ENCODE data around the gene DOCK4.

DOCK4 gene

DNA sequence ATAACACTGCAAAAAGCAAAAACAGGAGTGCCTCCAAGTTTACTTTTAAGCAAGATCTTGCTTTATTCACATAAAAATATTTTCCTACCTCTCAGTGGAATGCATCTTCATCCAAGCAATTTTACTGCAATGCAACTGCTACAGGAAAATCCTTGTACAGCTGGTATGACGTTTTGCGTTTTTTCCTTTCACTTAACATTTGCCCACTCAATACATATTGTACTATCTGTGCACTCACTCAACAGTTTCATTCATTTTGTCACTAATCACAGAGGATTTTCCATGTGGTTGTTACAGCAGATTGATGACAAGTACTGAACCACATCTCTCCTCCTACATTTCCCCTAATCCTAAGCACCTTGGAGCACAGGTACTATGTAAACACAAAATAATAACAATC, 421.9 kb downstream of the DOCK4 start:
- H3K9me3 ChIP-seq (ENCODE audit: control insufficient read depth, insufficient read depth, low read length), result no peaks in the 10 kb centered on the region
- H3K36me3 ChIP-seq (ENCODE audit: control insufficient read depth, insufficient read depth, low read length), result no peaks in the 10 kb centered on the region
- H3K4me1 ChIP-seq (ENCODE audit: control insufficient read depth, insufficient read depth, low read length), result no peaks in the 10 kb centered on the region
- WGBS (ENCODE audit: insufficient coverage, insufficient read length), result no CpG with 5 or more reads among the region's 2 CpGs
- H3K27me3 ChIP-seq (ENCODE audit: control insufficient read depth, insufficient read depth, low read length), result no peaks in the 10 kb centered on the region
- no peak for DNase-seq (ENCODE audit: low read depth, low spot score)
- H3K4me3 ChIP-seq (ENCODE audit: low read length), result no peak overlapping the region
- no peak overlapping the region for H3K27ac ChIP-seq (ENCODE audit: low read length)

DNA sequence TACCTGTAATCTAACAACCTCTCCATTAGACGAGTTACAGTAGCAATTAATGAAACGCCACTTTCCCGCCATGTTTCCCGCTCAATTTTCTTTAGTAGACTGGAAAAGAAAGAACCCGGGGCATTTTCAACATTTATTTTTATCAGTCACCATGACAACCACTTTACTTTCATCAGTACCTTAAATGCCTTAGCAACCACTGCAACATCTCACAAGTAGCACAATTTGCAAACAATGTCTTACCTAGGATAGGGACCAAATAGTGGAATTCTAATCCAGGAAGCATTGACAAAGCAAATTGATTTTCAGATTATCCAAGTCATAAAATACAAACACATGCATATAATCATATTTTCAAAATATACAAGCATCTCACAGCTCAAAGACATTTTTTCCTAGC, 422.3 kb downstream of the DOCK4 start:
- Histone ChIP-seq H3K4me1 (ENCODE audit: control insufficient read depth, insufficient read depth, low read length) (no peaks in the 10 kb centered on the region), H3K27ac (ENCODE audit: low read length) (no peak overlapping the region), H3K27me3 (ENCODE audit: control insufficient read depth, insufficient read depth, low read length) (no peaks in the 10 kb centered on the region), H3K9me3 (ENCODE audit: control insufficient read depth, insufficient read depth, low read length) (no peaks in the 10 kb centered on the region), H3K4me3 (ENCODE audit: low read length) (no peak overlapping the region), H3K36me3 (ENCODE audit: control insufficient read depth, insufficient read depth, low read length) (no peaks in the 10 kb centered on the region)
- DNase-seq (ENCODE audit: low read depth, low spot score), result no peak
- WGBS (ENCODE audit: insufficient coverage, insufficient read length), result no CpG with 5 or more reads among the region's 5 CpGs

DNA sequence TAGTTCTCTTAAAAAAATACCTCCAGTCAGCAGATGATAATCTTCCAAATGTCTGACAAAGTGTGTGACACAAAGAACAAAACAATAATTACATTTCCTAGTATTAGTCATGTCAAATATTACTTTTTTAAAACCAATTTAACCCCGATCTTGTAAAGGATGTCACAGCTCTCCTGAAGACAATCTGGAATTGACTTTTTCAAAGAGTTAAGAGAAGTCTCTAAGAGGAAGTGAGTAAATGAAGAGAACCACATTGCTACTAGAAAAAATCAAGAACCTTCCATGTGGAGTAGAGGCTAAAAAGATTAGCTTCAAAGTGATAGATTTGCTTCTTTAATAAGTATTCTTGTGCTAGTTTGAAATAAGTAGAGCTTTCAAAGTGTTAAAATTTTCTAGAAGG, 425.7 kb downstream of the DOCK4 start:
- no peaks in the 10 kb centered on the region for H3K4me1 ChIP-seq (ENCODE audit: control insufficient read depth, insufficient read depth, low read length)
- WGBS (ENCODE audit: insufficient coverage, insufficient read length), result no CpG with 5 or more reads among the region's 1 CpG
- H3K4me3 ChIP-seq (ENCODE audit: low read length), result no peak overlapping the region
- no peaks in the 10 kb centered on the region for H3K27me3 ChIP-seq (ENCODE audit: control insufficient read depth, insufficient read depth, low read length)
- H3K36me3 ChIP-seq (ENCODE audit: control insufficient read depth, insufficient read depth, low read length), result no peaks in the 10 kb centered on the region
- H3K9me3 ChIP-seq (ENCODE audit: control insufficient read depth, insufficient read depth, low read length), result no peaks in the 10 kb centered on the region
- H3K27ac ChIP-seq (ENCODE audit: low read length), result no peak overlapping the region
- DNase-seq (ENCODE audit: low read depth, low spot score), result no peak

DNA sequence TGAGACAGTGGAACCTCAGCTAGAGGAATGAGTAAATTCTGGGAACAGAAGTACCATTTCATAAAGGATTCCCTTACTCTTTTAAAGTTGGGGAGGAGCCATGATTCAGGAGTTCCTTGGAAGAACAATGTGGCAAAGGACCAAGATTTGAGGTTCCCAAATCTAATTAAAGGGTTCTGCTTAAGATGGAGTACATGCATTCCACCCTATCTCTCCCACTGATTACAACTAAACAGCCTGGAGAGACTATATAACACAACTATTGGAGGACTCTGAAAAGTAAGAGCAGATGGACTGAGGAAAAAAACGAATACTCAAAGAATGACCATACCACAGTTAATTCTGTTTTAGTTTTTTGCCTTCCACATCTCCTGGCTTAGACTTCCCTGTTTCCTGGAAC, 431.0 kb downstream of the DOCK4 start:
- no peak for DNase-seq (ENCODE audit: low read depth, low spot score)
- Histone ChIP-seq H3K36me3 (ENCODE audit: control insufficient read depth, insufficient read depth, low read length) (no peaks in the 10 kb centered on the region), H3K27ac (ENCODE audit: low read length) (no peak overlapping the region), H3K27me3 (ENCODE audit: control insufficient read depth, insufficient read depth, low read length) (no peaks in the 10 kb centered on the region), H3K9me3 (ENCODE audit: control insufficient read depth, insufficient read depth, low read length) (no peaks in the 10 kb centered on the region), H3K4me3 (ENCODE audit: low read length) (no peak overlapping the region), H3K4me1 (ENCODE audit: control insufficient read depth, insufficient read depth, low read length) (no peaks in the 10 kb centered on the region)
- WGBS (ENCODE audit: insufficient coverage, insufficient read length), result no CpG with 5 or more reads among the region's 1 CpG

DNA sequence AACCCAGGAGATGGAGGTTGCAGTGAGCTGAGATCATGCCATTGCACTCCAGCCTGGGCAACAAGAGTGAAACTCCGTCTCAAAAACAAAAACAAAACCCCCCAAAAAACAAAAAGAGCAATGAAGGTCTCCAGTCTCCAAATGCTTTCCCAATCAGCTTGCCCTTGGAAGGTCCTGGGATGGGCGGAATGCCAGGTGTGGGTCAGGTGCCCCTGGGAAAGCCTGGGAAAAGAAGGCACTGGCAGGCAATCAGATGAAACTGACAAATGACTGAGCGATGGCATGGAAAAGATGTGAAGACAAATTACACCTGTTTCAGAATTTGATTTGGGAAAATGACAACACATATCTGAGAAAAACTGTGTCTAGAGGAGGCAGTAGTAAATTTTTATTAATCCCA, 433.5 kb downstream of the DOCK4 start:
- DNase-seq (ENCODE audit: low read depth, low spot score), result no peak
- H3K27ac ChIP-seq (ENCODE audit: low read length), result no peak overlapping the region
- WGBS (ENCODE audit: insufficient coverage, insufficient read length), result no CpG with 5 or more reads among the region's 3 CpGs
- H3K36me3 ChIP-seq (ENCODE audit: control insufficient read depth, insufficient read depth, low read length), result no peaks in the 10 kb centered on the region
- H3K4me1 ChIP-seq (ENCODE audit: control insufficient read depth, insufficient read depth, low read length), result no peaks in the 10 kb centered on the region
- no peaks in the 10 kb centered on the region for H3K9me3 ChIP-seq (ENCODE audit: control insufficient read depth, insufficient read depth, low read length)
- no peaks in the 10 kb centered on the region for H3K27me3 ChIP-seq (ENCODE audit: control insufficient read depth, insufficient read depth, low read length)
- no peak overlapping the region for H3K4me3 ChIP-seq (ENCODE audit: low read length)

DNA sequence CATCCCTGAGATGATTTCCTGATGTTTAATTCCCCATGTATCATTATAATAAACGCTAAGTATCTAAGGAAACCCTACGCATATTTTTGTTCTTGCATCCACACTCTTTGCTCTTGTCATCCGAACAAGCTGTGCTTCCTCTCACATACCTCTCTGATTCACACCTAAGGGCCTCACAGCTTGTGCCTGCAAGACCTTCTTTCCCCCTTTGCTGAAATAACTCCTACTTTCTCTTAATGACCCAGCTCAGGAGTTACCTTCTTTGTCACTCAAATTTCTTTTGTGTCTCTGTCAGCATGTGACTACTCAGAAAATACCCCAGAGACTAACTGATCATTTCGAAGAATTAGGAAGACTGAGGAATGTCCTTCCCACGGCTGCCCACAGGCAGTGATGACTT, 434.6 kb downstream of the DOCK4 start:
- H3K27ac ChIP-seq (ENCODE audit: low read length), result no peak overlapping the region
- H3K27me3 ChIP-seq (ENCODE audit: control insufficient read depth, insufficient read depth, low read length), result no peaks in the 10 kb centered on the region
- H3K4me3 ChIP-seq (ENCODE audit: low read length), result no peak overlapping the region
- H3K4me1 ChIP-seq (ENCODE audit: control insufficient read depth, insufficient read depth, low read length), result no peaks in the 10 kb centered on the region
- H3K36me3 ChIP-seq (ENCODE audit: control insufficient read depth, insufficient read depth, low read length), result no peaks in the 10 kb centered on the region
- DNase-seq (ENCODE audit: low read depth, low spot score), result no peak
- H3K9me3 ChIP-seq (ENCODE audit: control insufficient read depth, insufficient read depth, low read length), result no peaks in the 10 kb centered on the region
- WGBS (ENCODE audit: insufficient coverage, insufficient read length), result no CpG with 5 or more reads among the region's 5 CpGs

DNA sequence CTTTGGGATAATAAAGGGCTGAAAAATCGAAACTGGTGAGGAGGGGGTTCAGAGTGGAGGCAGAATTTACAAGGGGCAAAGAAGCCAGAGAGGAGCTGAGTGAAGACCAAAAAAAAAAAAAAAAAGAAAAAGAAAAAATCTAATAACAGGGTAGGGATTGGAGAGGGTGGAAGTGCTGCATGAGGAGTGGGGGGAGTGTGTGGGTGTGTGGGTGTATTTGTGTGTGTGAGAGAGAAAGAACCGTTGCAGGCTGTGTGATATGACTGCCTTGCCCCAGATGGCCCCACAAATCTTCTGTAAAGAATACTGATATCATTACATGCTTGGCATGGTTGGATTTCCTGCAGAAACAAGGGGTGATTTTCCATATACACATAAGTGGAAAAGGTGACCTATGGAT, 436.1 kb downstream of the DOCK4 start:
- Histone ChIP-seq H3K4me1 (ENCODE audit: control insufficient read depth, insufficient read depth, low read length) (no peaks in the 10 kb centered on the region), H3K36me3 (ENCODE audit: control insufficient read depth, insufficient read depth, low read length) (no peaks in the 10 kb centered on the region), H3K4me3 (ENCODE audit: low read length) (no peak overlapping the region), H3K27me3 (ENCODE audit: control insufficient read depth, insufficient read depth, low read length) (no peaks in the 10 kb centered on the region), H3K9me3 (ENCODE audit: control insufficient read depth, insufficient read depth, low read length) (no peaks in the 10 kb centered on the region), H3K27ac (ENCODE audit: low read length) (no peak overlapping the region)
- no CpG with 5 or more reads among the region's 2 CpGs for WGBS (ENCODE audit: insufficient coverage, insufficient read length)
- no peak for DNase-seq (ENCODE audit: low read depth, low spot score)

DNA sequence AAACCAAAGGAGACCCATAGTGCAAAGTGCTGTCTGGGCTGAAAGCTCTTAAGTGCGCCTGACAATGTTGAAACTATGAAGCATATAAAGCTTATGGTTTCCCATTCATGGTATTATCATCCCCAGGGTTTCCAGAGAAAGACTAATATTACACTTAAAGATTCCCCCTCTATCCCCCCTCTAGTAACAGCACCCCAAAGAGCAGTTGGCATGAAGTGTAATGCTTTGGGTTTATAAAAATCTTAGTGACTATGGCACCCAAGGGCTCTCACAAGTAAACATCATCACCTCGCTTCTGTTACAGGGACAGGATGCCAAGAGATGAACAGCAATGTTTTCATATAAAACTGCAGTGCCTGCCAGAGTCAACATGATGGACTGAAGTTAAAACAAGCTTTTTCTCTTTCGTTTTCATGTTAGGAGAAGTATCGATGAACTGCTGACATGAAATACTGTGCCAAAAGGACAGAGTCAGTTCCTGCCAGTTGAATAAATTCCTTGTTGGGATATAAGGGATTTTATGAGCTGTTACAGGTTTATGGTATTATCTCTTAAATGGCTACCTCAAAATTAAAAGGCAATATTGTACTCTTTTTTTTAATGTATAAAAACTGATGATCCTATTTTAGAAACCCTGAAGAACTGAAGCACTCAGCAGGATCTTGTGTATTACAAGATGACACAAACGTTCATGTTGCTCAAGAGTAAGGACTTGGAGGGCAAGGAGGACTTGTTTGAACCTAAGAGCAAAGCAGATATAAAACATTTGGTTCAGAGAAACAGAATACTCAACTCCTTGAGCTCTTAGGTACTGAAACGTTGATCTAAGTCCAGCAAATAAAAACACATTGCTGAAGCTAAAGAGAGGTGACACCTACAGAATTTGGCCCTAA, 440.2 kb downstream of the DOCK4 start:
- Histone ChIP-seq H3K4me1 (ENCODE audit: control insufficient read depth, insufficient read depth, low read length) (no peaks in the 10 kb centered on the region), H3K36me3 (ENCODE audit: control insufficient read depth, insufficient read depth, low read length) (no peaks in the 10 kb centered on the region), H3K4me3 (ENCODE audit: low read length) (no peak overlapping the region), H3K27ac (ENCODE audit: low read length) (no peak overlapping the region), H3K27me3 (ENCODE audit: control insufficient read depth, insufficient read depth, low read length) (no peaks in the 10 kb centered on the region), H3K9me3 (ENCODE audit: control insufficient read depth, insufficient read depth, low read length) (no peaks in the 10 kb centered on the region)
- DNase-seq (ENCODE audit: low read depth, low spot score), result no peak
- no CpG with 5 or more reads among the region's 6 CpGs for WGBS (ENCODE audit: insufficient coverage, insufficient read length)

DNA sequence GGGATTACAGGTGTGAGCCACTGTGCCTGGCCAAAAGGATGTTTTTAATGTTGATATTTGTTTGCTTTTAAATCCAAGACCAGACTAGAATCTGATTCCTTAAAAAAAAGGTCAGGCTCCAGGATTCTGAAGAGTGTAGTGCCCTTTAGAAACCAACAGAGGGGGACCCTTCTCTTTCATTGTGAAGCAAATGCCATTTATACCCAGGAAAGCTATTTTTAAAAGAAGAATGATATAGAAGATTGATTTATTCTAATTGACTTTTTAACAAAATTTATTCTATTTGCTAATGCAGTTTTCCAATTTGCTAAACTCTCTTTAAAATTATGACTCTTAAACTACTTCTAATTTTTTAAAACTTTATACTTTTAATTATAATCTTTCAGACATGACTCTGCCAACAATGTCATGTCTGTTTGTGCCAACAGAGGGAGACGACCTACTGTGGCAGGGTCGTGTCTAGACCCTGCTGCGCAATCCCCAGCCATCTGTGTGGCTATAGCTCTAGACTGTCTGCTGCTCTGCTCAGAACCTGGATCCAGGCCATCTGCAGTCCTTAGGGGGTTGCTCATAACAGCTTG, 442.9 kb downstream of the DOCK4 start:
- H3K27ac ChIP-seq (ENCODE audit: low read length), result no peak overlapping the region
- no peaks in the 10 kb centered on the region for H3K27me3 ChIP-seq (ENCODE audit: control insufficient read depth, insufficient read depth, low read length)
- no peaks in the 10 kb centered on the region; the same call in 1 of the 2 replicates for H3K36me3 ChIP-seq (ENCODE audit: control insufficient read depth, insufficient read depth, low read length)
- H3K4me1 ChIP-seq (ENCODE audit: control insufficient read depth, insufficient read depth, low read length), result no peaks in the 10 kb centered on the region
- peak; percentile 25 for DNase-seq (ENCODE audit: low read depth, low spot score)
- WGBS (ENCODE audit: insufficient coverage, insufficient read length), result no CpG with 5 or more reads among the region's 3 CpGs
- H3K9me3 ChIP-seq (ENCODE audit: control insufficient read depth, insufficient read depth, low read length), result no peaks in the 10 kb centered on the region
- H3K4me3 ChIP-seq (ENCODE audit: low read length), result no peak overlapping the region

DNA sequence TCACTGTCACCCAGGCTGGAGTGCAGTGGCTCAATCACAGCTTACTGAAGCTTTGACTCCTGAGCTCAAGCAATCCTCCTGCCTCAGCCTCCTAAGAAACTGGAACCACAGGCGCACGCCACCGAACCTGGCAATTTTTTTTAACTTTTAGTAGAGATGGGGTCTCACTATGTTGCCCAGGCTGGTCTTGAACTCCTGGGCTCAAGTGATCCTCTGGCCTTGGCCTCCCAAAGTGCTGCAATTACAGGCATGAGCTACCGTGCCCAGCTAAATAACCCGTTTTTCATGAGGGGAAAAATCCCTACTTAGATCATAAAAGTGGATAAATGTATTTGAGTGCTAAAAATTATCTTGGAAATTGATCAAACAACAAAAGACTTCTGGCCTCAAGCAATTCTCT, 443.4 kb downstream of the DOCK4 start:
- no peak overlapping the region for H3K4me3 ChIP-seq (ENCODE audit: low read length)
- H3K36me3 ChIP-seq (ENCODE audit: control insufficient read depth, insufficient read depth, low read length), result no peaks in the 10 kb centered on the region; the same call in 1 of the 2 replicates
- no CpG with 5 or more reads among the region's 5 CpGs for WGBS (ENCODE audit: insufficient coverage, insufficient read length)
- DNase-seq (ENCODE audit: low read depth, low spot score), result no peak
- no peaks in the 10 kb centered on the region for H3K4me1 ChIP-seq (ENCODE audit: control insufficient read depth, insufficient read depth, low read length)
- H3K27me3 ChIP-seq (ENCODE audit: control insufficient read depth, insufficient read depth, low read length), result no peaks in the 10 kb centered on the region
- H3K27ac ChIP-seq (ENCODE audit: low read length), result no peak overlapping the region
- no peaks in the 10 kb centered on the region for H3K9me3 ChIP-seq (ENCODE audit: control insufficient read depth, insufficient read depth, low read length)

DNA sequence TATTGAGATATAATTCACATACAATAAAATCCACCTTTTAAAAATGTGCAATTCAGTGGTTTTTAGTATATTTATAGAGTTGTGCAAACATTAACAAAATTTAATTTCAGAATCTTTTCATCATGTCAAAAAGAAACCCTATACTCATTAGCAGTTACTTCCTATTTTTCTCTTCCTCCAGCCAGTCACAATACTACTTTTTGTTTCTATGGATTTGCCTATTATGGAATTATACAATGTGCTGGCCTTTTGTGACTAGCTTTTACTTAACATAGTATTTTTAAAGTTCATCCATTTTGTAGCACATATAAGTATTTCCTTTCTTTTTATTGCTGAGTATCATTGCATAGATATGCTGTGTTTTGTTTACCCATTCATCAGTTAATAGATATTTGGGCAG, 444.0 kb downstream of the DOCK4 start:
- no peak for DNase-seq (ENCODE audit: low read depth, low spot score)
- Histone ChIP-seq H3K9me3 (ENCODE audit: control insufficient read depth, insufficient read depth, low read length) (no peaks in the 10 kb centered on the region), H3K27me3 (ENCODE audit: control insufficient read depth, insufficient read depth, low read length) (no peaks in the 10 kb centered on the region), H3K27ac (ENCODE audit: low read length) (no peak overlapping the region), H3K4me3 (ENCODE audit: low read length) (no peak overlapping the region), H3K4me1 (ENCODE audit: control insufficient read depth, insufficient read depth, low read length) (no peaks in the 10 kb centered on the region), H3K36me3 (ENCODE audit: control insufficient read depth, insufficient read depth, low read length) (no peaks in the 10 kb centered on the region; the same call in 1 of the 2 replicates)

Data from iPS DF 6.9 (cell line).